ENCODE measurements around the gene ATF2.
"Not testable (repeated sequence)": the region's sequence is repeated elsewhere in the genome, so short reads cannot be mapped to it uniquely, and the experiment has no call there.

ATF2 gene

GRCh38 chr2:175123254-175123653, 44.7 kb downstream of the ATF2 start:
- TF ChIP-seq PKNOX1 (IDR thresholded peaks at IDR 0.05) (no peak), BHLHE40 (IDR thresholded peaks at IDR 0.05; ENCODE audit: borderline replicate concordance) (no peak), ELF4 (IDR thresholded peaks at IDR 0.05) (no peak), CTBP1 (IDR thresholded peaks at IDR 0.05; ENCODE audit: borderline replicate concordance) (no peak), TARDBP (IDR thresholded peaks at IDR 0.05) (no peak), FOXM1 (IDR thresholded peaks at IDR 0.05; ENCODE audit: borderline replicate concordance) (no peak)
- ChIA-PET CTCF (no interaction called here), POLR2A (no interaction called here)
- no peak for DNase-seq (ENCODE audit: extremely low spot score)

GRCh38 chr2:175111200-175111657, 56.8 kb downstream of the ATF2 start:
- TF ChIP-seq SP1 (IDR thresholded peaks at IDR 0.05) (no peak), ELF4 (IDR thresholded peaks at IDR 0.05) (no peak), FOXM1 (IDR thresholded peaks at IDR 0.05; ENCODE audit: borderline replicate concordance) (no peak), L3MBTL2 (conservative IDR thresholded peaks at IDR 0.05) (no peak), PKNOX1 (IDR thresholded peaks at IDR 0.05) (no peak), ZNF384 (IDR thresholded peaks at IDR 0.05) (no peak), LEF1 (IDR thresholded peaks at IDR 0.05; ENCODE audit: borderline replicate concordance) (no peak)
- peak; percentile 36 for DNase-seq (ENCODE audit: extremely low spot score)
- ChIA-PET CTCF (no interaction called here), POLR2A (no interaction called here)

GRCh38 chr2:175108091-175108490, 59.9 kb downstream of the ATF2 start:
- CTCF ChIA-PET; DNase-seq (ENCODE audit: extremely low spot score); POLR2A ChIA-PET: not testable (repeated sequence)

GRCh38 chr2:175107146-175107545, 60.9 kb downstream of the ATF2 start:
- POLR2A ChIA-PET: no interaction called here
- no peak for TF ChIP-seq NFRKB (IDR thresholded peaks at IDR 0.05)
- no peak for TF ChIP-seq PKNOX1 (IDR thresholded peaks at IDR 0.05)
- TF ChIP-seq HDGF (IDR thresholded peaks at IDR 0.05; ENCODE audit: borderline replicate concordance): no peak
- no peak for TF ChIP-seq ARNT (IDR thresholded peaks at IDR 0.05)
- no peak for TF ChIP-seq BHLHE40 (IDR thresholded peaks at IDR 0.05; ENCODE audit: borderline replicate concordance)
- no peak for DNase-seq (ENCODE audit: extremely low spot score)
- CTCF ChIA-PET: no interaction called here

- ChIA-PET POLR2A (no interaction called here), CTCF (no interaction called here)
- TF ChIP-seq HDGF (IDR thresholded peaks at IDR 0.05; ENCODE audit: borderline replicate concordance): no peak
- no peak for TF ChIP-seq ZNF384 (IDR thresholded peaks at IDR 0.05)
- TF ChIP-seq TARDBP (IDR thresholded peaks at IDR 0.05): no peak
- TF ChIP-seq FOXK2 (IDR thresholded peaks at IDR 0.05): no peak
- no peak for TF ChIP-seq ELF4 (IDR thresholded peaks at IDR 0.05)
- TF ChIP-seq BHLHE40 (IDR thresholded peaks at IDR 0.05; ENCODE audit: borderline replicate concordance): no peak
- no peak for TF ChIP-seq FOXM1 (IDR thresholded peaks at IDR 0.05; ENCODE audit: borderline replicate concordance)
- TF ChIP-seq CTBP1 (IDR thresholded peaks at IDR 0.05; ENCODE audit: borderline replicate concordance): no peak
- no peak for TF ChIP-seq L3MBTL2 (conservative IDR thresholded peaks at IDR 0.05)
- TF ChIP-seq SP1 (IDR thresholded peaks at IDR 0.05): no peak
- no peak for TF ChIP-seq PKNOX1 (IDR thresholded peaks at IDR 0.05)
- TF ChIP-seq LEF1 (IDR thresholded peaks at IDR 0.05; ENCODE audit: borderline replicate concordance): no peak
- no peak for DNase-seq (ENCODE audit: extremely low spot score)
Measured at GRCh38 chr2:175103191-175103590, 64.8 kb downstream of the ATF2 start.

GRCh38 chr2:175101514-175101913, 66.5 kb downstream of the ATF2 start:
- no peak for DNase-seq (ENCODE audit: extremely low spot score)
- ChIA-PET CTCF (interaction anchor here (0.5 kb wide), 1 partner anchor 691 kb away, joined by 3 read pairs; no protein-coding TSS in a partner anchor), POLR2A (no interaction called here)
- TF ChIP-seq ZNF384 (IDR thresholded peaks at IDR 0.05): no peak
- no peak for TF ChIP-seq FOXA1 (IDR thresholded peaks at IDR 0.05)
- TF ChIP-seq CTBP1 (IDR thresholded peaks at IDR 0.05; ENCODE audit: borderline replicate concordance): no peak
- no peak for TF ChIP-seq HDGF (IDR thresholded peaks at IDR 0.05; ENCODE audit: borderline replicate concordance)
- no peak for TF ChIP-seq LEF1 (IDR thresholded peaks at IDR 0.05; ENCODE audit: borderline replicate concordance)
- no peak for TF ChIP-seq SP1 (IDR thresholded peaks at IDR 0.05)
- TF ChIP-seq NFRKB (IDR thresholded peaks at IDR 0.05): no peak

GRCh38 chr2:175097297-175097696, 70.7 kb downstream of the ATF2 start:
- ChIA-PET POLR2A (no interaction called here), CTCF (no interaction called here)
- no peak for DNase-seq (ENCODE audit: extremely low spot score)
- no peak for TF ChIP-seq ARNT (IDR thresholded peaks at IDR 0.05)
- TF ChIP-seq CTBP1 (IDR thresholded peaks at IDR 0.05; ENCODE audit: borderline replicate concordance): no peak
- no peak for TF ChIP-seq FOXK2 (IDR thresholded peaks at IDR 0.05)
- TF ChIP-seq SUZ12 (IDR thresholded peaks at IDR 0.05): no peak
- TF ChIP-seq NFRKB (IDR thresholded peaks at IDR 0.05): no peak
- TF ChIP-seq BHLHE40 (IDR thresholded peaks at IDR 0.05; ENCODE audit: borderline replicate concordance): no peak

GRCh38 chr2:175084117-175084516, 83.9 kb downstream of the ATF2 start:
- POLR2A ChIA-PET; CTCF ChIA-PET; DNase-seq (ENCODE audit: extremely low spot score): not testable (repeated sequence)

Data from HEK293T (cell line).